ENCODE measurements around the gene IMMT.
A peak's percentile ranks its signal among the peaks of the same experiment; 100 is the strongest.
"Not testable (repeated sequence)": the region's sequence is repeated elsewhere in the genome, so short reads cannot be mapped to it uniquely, and the experiment has no call there.

The IMMT gene

DNA sequence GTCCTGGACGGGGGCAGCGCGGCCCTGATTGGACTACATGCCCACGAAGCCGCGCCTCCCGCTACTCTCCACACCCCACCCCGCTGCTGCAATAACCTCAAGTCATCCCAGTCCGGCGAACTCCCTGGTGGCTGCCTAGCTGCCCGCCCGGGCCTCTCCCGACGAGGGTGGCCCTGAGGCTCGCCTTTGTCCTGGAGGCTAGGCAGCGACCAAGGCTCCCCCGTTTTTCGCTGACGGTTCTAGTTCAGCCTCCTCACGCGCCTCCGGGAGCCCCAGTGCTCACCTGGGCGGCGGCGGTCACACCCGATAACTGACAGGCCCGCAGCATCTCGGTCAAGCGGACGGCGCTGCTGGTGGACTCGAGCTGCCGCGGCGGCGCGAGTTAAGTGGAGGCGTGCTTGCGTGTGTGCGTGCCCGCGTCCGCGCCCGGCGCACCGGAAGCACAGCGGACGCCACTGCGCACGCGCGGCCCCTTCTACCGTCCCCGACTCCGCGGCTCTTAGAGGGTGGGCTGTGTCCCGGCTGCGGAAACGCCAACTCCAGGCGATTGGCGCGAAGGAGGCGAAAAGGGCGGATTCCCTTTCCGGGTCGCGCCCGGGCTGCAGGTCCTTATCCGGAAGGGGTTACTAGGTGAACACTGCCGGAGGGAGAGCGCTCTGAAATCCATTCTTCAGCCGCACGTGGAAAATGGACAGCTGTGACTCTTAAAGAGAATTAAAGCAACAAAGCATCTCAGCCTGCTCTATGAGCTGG lies at the start of gene IMMT:
TSS of gene IMMT (minus strand) at position 408 of the 753 bp plus-strand sequence. CDS start at position 328, 80 bp downstream.
- DNase-seq (ENCODE audit: extremely low read depth in 1 of 2, low read depth in 1 of 2): peak; percentile 76 to 90

DNA sequence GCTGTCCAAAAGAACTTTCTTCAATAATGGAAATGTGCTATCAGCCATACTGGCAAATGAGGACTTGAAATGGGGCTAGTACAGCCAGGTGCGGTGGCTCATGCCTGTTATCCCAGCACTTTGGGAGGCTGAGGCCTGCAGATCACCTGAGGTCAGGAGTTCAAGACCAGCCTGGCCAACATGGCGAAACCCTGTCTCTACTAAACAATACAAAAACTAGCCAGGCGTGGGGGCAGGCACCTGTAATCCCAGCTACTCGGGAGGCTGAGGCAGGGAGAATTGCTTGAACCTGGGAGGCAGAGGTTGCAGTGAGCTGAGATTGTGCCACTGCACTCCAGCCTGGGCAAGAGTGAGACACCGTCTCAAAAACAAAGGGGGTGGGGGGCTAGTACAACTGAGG lies 49.5 kb upstream of the IMMT start:
- not testable (repeated sequence) for DNase-seq (ENCODE audit: extremely low read depth in 1 of 2, low read depth in 1 of 2)

DNA sequence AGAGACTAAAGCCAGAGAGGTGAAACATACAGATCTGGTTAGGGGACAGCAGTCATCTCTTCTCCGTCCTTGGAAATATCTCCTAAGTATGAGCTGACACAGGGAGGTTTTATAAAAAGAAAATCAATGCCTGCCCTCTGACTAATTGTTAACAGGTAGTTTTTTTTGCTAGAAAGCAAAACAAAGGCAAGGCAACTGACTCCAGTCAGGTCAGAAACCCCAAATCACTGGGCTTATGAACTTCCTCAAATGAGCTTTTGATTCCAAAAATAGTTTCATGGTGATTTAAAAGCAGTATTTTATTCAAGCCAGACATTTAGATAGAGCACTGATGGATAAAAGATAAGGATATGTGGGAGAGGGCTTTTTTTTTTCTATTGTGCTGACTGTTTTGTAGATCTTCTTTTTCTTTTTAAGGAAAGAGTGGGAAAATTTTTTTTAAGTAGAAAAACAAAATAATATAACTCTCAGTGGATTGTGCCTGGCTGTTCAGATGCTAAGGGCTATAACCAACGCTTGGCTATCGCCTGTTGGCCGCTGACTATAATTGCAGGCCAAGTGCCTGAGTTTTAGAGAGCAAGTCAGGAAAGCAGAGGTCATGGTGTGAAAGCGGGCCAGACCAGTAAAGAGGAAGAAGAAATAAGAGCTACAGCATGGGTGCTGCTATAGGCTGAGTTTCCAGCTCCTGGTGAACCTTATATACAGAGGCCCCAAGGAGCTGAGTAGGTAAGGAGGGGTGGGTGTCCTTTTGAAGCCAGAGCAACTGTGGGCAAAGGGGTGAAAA lies 48.9 kb upstream of the IMMT start:
- no peak for DNase-seq (ENCODE audit: extremely low read depth in 1 of 2, low read depth in 1 of 2)

DNA sequence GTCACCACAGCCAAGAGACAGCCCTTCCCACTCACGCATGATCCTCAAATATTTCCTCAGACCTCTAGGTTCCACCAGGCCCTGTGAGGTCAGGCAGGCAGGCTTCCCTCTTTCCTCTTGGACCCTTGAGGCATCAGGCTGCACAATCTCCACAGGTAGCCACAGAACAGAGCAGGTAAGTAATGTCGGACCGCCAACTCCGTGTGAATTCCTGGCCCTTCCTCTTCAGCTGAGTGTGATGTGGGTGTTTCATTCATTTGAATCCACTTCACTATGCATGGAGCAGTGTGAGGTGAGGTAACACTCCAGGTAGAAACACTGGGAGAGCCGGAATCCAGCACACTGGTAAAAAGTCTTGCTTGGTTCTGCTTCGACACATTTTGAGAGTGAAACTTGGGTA lies 48.0 kb upstream of the IMMT start:
- no peak for DNase-seq (ENCODE audit: extremely low read depth in 1 of 2, low read depth in 1 of 2)

DNA sequence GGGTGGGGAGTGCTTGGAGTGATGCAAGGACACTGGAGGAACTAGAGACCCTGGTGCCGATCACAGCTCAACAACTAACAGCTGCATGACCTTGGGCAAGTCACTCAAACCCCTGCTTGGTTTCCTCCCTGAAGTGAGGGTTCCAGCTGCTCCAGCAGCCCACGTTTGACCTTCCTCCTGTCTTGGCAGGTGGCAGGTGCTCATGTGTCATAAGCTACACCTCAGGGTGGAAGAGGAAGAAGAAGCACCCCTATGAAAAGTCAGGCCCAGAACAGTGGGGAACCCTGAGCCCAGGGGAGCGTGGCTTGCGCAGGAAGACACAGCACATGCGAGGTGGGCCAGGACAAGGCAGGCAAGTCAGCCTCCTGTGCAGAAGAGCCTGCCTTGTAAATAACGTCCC lies 46.3 kb upstream of the IMMT start:
- DNase-seq (ENCODE audit: extremely low read depth in 1 of 2, low read depth in 1 of 2): no peak

DNA sequence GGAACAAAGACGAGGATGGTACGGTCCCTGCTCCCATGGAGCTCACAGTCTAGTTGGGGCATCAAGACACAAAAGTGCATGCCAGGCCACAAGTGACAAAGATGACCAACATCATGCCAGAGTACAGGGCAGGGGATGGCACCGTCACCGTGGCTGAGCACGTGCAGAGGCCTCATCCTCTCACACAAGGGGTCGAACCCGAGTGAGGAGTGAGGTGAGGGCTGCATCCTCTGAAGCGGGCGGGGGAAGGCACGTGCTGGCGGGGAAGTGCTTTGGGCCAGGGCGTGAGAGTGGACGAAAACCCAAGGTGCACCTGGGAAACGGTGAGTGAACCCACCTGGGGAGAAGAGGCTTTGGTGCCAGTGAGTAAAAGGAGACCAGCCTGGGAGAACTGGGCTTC lies 45.0 kb upstream of the IMMT start:
- DNase-seq (ENCODE audit: extremely low read depth in 1 of 2, low read depth in 1 of 2): no peak

DNA sequence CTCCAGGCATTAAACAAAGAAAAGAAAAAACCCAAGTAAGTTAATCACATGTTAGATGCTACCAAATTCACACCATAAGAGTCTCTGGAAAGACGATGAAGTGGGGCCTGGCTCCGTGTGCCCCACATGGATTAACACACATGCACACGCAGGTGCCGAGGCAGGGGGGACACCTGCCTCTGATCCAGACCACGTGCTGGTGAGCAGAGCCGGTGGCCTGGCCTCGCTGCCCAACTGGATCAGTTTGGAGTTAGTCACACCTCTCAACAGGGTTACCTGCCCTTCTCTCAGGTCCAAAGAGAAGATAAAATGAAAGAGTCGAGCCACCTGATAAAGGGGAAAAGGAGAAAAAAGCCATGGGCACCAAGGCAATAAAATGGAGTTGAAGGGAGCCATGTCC lies 44.5 kb upstream of the IMMT start:
- no peak for DNase-seq (ENCODE audit: extremely low read depth in 1 of 2, low read depth in 1 of 2)

DNA sequence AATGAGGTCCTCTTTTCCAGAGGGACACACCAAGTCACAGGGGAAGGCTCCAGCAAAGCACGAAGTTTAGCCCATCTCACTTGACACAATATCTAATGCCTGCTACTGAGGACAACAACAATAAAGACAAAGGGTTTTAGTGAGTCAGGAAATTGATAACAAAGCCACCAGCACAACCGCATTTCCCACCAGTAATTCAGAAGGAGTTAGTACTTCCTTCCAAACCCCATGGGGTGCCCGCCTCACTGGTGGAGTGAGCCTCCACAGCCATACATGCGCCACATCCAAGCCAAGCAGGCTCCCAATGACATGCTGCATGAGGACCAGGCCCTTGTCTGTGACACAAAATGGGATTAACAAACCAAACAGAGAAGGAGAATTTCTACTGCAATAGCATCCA lies 44.1 kb upstream of the IMMT start:
- DNase-seq (ENCODE audit: extremely low read depth in 1 of 2, low read depth in 1 of 2): no peak

DNA sequence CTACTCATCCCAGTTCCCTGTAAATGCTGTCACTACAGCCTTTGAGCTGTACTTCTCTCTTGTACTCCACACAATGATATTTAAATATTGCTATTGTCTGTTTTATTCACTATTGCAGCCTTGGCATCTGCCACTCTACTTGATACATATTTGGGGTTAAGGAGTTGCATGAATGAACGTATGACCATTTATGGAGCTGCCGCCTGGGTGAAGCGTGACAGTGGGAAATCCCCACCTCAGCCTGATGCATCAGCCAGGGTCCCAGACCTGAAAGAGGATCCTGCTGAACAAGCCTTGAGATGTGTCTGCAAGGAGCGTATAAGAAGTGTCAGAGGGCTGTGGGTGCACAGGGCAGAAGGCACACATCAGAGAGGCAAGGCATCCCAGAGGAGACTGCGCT lies 43.1 kb upstream of the IMMT start:
- DNase-seq (ENCODE audit: extremely low read depth in 1 of 2, low read depth in 1 of 2): no peak

DNA sequence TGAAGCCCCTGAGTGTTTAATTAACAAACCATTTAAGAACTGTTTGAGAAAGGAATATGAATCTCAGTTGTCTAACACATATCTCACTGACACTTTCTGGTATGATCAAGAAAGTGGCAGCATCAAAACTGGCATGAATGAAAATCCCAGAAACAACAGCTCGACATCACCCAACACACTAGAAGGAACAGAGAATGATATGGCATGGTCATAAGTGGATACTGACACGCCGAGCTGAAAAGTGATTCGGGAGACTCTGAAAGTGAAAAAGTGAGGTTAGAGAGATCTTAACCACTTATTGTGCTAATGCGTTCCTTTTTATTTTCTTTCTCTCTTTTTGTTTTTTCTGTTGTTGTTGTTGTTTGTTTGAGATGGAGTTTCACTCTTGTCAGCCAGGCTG lies 41.9 kb upstream of the IMMT start:
- DNase-seq (ENCODE audit: extremely low read depth in 1 of 2, low read depth in 1 of 2): no peak

DNA sequence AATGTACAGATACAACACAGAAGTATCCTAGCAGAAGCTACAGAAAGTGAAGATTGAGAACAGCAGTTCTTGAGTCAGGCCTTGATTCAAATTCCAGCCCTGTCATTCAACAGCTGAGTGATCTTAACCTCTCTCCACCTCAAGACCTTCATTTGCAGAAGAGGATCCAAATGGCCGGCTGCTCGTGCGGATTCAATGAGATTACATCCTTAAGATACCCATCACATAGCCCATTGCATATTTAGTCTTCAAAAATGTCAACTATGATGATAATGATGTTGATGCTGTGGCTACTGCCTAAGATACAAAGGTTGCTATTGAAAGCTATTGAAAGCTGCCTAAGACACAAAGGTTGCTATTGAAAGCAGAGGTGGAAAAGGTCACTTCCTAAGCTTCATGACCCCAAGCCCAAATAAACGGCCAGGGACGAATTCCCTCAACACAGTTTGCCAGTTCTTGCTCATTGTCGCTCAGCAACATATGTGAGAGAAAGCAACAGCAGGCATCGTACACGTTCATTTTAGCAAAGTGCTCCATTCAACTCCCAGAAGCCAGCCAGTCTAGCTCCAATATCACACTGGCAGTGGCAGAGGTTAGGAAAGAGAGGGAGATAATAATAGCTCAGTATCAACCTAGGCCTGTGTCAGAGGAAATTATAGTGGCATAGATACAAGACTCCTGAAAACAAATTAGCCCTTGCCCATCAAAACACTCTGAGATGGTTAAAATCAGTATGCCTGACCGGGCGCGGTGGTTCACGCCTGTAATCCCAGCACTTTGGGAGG lies 40.1 kb upstream of the IMMT start:
- DNase-seq (ENCODE audit: extremely low read depth in 1 of 2, low read depth in 1 of 2): no peak

DNA sequence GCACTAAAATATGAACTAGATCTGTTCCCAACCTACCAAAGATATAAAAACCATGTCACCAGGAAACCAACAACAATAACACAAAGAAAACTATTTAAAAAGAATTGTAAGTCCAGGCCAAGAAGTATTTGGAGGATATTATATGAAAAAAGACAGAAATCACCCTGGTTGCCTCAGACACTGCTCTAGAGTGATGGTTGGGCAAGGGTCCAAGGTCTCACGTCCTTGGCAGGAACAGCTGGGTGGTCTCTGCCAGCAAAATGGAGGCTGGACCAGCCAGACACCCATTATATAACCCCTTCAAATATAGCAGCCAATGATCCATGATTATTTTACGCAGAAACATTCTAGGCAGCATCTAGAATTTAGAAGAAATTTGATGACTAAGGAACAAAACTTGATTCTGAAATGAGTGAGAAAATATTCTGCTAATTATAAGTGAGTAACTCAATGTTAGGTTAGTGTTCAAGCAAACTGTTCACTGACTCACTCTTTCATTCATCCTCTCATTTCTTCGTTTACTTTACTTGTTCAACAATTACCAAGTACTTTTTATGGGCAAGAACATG lies 39.4 kb upstream of the IMMT start:
- DNase-seq (ENCODE audit: extremely low read depth in 1 of 2, low read depth in 1 of 2): no peak

DNA sequence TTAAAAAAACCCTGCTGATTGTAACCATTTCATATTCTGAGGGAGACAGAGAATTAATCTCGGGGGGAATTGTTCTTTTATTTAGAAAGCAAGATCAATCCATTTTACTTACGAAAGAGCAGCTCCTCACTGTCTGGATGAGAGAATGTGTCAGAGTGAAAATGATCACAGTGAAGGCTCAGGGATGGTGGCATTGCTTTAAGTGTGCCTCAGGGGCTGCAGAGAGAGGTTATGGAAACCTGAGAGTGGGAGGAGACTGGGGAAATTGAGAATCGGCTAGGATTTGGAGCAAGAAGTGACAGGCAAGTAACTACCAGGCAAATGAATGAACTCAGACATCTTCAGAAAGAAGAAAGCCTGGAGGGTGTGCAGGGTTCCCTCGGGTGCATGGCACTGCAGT lies 38.2 kb upstream of the IMMT start:
- no peak for DNase-seq (ENCODE audit: extremely low read depth in 1 of 2, low read depth in 1 of 2)

DNA sequence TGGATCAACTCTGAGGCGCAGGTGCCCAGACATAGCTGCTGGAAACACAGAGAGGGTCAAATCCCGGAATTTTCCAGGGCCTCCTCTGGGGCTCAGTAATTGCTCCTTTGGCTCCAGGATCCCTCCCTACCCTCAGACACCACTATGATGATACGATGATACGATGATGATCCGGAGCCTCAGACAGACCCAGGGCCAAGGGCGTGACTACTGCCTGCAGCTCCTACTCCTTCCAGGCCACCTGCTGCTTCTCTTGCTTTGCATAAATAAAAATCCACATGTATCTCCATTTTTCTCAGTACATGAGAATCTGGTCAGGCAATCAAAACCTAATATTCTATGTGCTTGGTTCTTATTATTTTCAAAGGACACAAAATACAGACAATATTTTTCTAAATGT lies 37.6 kb upstream of the IMMT start:
- no peak for DNase-seq (ENCODE audit: extremely low read depth in 1 of 2, low read depth in 1 of 2)

DNA sequence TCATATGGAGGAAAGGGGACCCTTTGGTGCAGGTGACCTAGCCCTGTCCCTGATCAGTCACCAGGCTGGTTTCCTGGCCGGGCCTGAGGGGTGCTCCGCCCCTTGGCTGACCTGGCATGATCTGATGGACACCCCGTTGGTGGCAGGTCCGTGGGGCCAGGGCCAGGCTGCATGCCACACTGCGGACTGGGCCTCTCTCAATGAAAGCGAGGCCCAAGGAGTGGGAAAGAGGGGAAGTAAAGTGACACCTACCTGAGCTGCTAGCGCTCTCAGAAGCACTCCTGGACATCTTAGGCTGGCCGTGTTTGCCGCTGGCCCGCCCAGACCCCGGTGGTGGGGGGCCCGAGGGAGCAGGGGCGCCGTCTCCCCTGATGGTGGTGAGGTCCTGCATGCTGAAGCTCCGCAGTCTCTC lies 37.1 kb upstream of the IMMT start:
- DNase-seq (ENCODE audit: extremely low read depth in 1 of 2, low read depth in 1 of 2): no peak

DNA sequence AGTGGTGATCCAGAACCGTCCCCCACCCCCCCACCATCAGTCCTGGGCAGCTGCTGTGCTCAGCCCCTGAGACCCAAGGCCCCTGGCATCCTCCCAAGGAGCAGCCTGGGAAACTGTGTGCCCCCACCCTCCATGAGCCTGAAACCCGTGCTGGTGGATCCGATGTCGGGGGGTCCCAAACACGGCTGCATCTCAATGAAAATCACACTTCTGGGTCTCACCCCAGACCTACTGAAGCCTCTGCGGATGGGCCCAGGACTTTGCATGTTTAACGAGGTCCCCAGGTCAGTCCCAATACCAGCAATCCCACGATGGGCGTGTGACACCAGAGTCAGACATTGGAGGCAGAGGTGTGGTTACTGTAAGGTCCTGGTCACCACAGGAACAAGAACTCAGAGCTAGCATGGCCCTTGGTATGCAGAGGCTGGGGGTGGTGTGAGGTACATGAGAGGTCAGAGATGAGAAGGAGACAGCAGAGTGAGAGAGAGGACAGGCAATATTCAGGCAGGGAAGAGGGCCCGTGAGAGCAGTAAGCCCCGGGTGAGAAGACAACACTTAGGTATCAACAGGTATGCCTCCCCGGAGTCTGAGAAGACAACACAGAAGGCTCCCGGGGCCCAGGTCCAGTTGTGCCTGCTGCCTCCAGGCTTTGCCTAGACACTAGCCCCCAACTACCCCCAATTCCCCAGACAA lies 36.6 kb upstream of the IMMT start:
- no peak for DNase-seq (ENCODE audit: extremely low read depth in 1 of 2, low read depth in 1 of 2)

DNA sequence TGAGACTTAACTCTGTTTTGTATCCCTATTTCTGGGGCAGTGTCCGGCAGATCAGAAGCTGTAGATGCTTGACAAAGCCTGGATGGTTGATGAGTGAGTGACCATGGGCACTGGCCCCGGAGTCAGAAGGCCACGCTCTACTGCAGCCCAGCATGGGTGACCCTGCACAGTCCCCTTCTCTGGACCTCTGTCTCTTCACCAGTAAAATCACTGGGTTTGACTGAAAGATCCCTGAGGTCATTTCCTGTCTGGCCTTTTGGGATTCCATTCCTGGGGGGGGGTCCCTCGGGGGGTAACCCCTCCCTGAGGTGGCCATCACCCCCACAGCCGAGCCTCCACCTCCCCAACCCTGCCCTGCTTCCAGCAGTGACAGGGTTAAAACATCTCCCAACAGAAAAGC lies 35.7 kb upstream of the IMMT start:
- DNase-seq (ENCODE audit: extremely low read depth in 1 of 2, low read depth in 1 of 2): no peak

DNA sequence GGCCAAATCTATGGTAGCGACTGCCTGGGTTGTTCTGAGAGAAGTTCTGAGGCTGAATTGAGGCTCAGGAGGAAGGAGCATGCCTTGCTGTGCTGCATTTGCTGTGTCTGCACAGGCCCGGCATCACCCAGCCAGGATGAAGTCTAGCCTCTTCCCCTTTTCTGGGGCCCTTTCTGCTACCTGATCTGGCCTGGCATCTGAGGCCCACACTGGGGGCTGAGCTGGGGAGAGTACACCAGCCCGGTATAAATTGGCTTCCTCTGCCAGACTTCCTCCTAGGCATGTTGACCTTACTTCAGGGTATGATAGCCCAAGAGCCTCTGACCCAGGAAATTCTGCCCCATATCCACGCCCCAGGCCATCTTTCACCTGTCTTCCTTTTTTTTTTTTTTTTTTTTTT lies 34.0 kb upstream of the IMMT start:
- DNase-seq (ENCODE audit: extremely low read depth in 1 of 2, low read depth in 1 of 2): no peak

DNA sequence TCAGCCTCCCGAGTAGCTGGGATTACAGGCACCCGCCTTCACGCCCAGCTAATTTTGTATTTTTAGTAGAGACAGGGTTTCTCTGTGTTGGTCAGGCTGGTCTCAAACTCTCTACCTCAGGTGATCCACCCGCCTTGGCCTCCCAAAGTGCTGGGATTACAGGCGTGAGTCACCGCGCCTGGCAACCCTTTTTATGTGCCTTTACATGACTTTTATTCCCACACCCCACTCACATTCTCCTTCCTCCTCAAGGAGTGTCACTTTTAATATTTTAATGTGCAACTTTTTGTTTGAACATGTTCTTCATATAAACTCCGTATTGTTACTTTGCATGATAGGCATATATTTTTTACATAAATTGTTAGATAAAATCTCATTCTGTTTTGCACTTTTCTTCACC lies 33.3 kb upstream of the IMMT start:
- DNase-seq (ENCODE audit: extremely low read depth in 1 of 2, low read depth in 1 of 2): not testable (repeated sequence)

DNA sequence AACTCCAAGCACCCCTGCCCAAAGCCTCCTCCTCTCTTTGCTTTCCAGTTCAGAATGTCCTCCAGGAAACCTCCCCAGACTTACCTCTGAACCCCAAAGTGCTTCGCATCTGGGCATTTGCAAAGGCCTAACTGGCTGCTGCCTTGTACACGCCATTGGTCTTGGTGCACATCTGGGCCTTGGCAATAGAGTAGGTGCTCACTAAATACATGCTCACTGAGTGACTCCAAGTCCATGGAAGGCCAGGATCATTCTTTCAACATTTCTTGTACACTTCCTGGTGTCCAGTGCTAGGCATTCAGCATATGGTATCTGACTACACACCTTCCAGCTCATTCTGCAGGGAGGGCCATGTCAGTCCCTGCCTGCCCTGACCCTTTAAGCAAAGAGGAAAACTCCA lies 32.4 kb upstream of the IMMT start:
- DNase-seq (ENCODE audit: extremely low read depth in 1 of 2, low read depth in 1 of 2): no peak
